Panc1 (cell line): ENCODE data around the gene LTF. TPM values are rescaled to one million over a fixed set of nuclear protein-coding genes. Genes with fewer than 3 reads are reported as not detected.

Experiments
- ATAC-seq: fragments of 200-7000 bp; cut with Tn5 transposase; 2 replicates; pipeline ENCODE4 v1.9.1; 2020; ENCODE audit warnings: mild to moderate bottlenecking, moderate library complexity
- BruUV-seq: library from RNA; stranded (reverse); fragments of 400-500 nt; replicated peaks from 2 replicates; lab custom pipeline; 2021; lab: Mats Ljungman, UMichigan
- CTCF ChIA-PET: fragments of 300-600 bp; sonication (Branson Sonifier 250); formaldehyde crosslinking; loops from one replicate; lab custom pipeline; 2022; ENCODE audit warnings: antibody characterized with exemption; lab: Charles Lee
- POLR2A ChIA-PET: fragments of 300-600 bp; sonication (Branson Sonifier 250); formaldehyde crosslinking; loops from one replicate; lab custom pipeline; 2022; ENCODE audit warnings: antibody characterized with exemption; lab: Charles Lee
- DNase-seq: peaks from one replicate; pipeline ENCODE4 v3.0.0-alpha.2; 2010; ENCODE audit warnings: low read depth, low spot score
- H3K27ac ChIP-seq: 2 replicates; pipeline ENCODE4 v1.5.1; 2011; ENCODE audit warnings: mild to moderate bottlenecking, low read length, inconsistent platforms
- H3K27me3 ChIP-seq: fragments of 200-500 bp; sonication (Bioruptor generic); 2 replicates; pipeline ENCODE4 v1.6.0; 2014; ENCODE audit warnings: low read length, inconsistent platforms; ENCODE audit not compliant: control insufficient read depth, insufficient read depth
- H3K36me3 ChIP-seq: fragments of 200-500 bp; sonication (Bioruptor generic); 2 replicates; pipeline ENCODE4 v1.5.1; 2014; ENCODE audit warnings: inconsistent platforms, mild to moderate bottlenecking, low read length, moderate library complexity; ENCODE audit not compliant: control insufficient read depth, insufficient read depth
- H3K4me1 ChIP-seq: 2 replicates; pipeline ENCODE4 v1.5.1; 2011; ENCODE audit warnings: inconsistent platforms, mild to moderate bottlenecking, low read length, moderate library complexity; ENCODE audit not compliant: control insufficient read depth, insufficient read depth
- H3K4me3 ChIP-seq, 2 experiments: 2 replicates each; pipeline ENCODE4 v1.5.1; 2011 to 2012; ENCODE audit warnings: low read depth in 2 of 2, low read length in 2 of 2, mild to moderate bottlenecking in 2 of 2, inconsistent platforms in 1 of 2, moderate library complexity in 1 of 2
- H3K9me3 ChIP-seq: fragments of 200-500 bp; sonication (Bioruptor generic); 2 replicates; pipeline ENCODE4 v1.5.1; 2014; ENCODE audit warnings: low read depth, mild to moderate bottlenecking, inconsistent platforms, low read length, moderate library complexity; ENCODE audit not compliant: control insufficient read depth, insufficient read depth
- POLR2AphosphoS5 ChIP-seq: IDR thresholded peaks from 2 replicates; pipeline ENCODE4 v1.6.1; 2012; ENCODE audit warnings: mild to moderate bottlenecking, low read depth, low read length, moderate library complexity
- REST ChIP-seq, 2 experiments: IDR thresholded peaks; 2 replicates each; pipeline ENCODE4 v1.6.1; 2011 to 2012; ENCODE audit warnings: low read depth in 2 of 2, control low read depth in 1 of 2, low read length in 1 of 2, mild to moderate bottlenecking in 1 of 2, moderate library complexity in 1 of 2; ENCODE audit not compliant: insufficient read depth in 1 of 2
- SIN3A ChIP-seq: IDR thresholded peaks from 2 replicates; pipeline ENCODE4 v1.6.1; 2012; ENCODE audit warnings: low read depth, mild to moderate bottlenecking, low read length, moderate library complexity, borderline replicate concordance; ENCODE audit not compliant: insufficient read depth
- TCF7L2 ChIP-seq: IDR thresholded peaks from 2 replicates; pipeline ENCODE4 v1.6.1; 2011; ENCODE audit warnings: mild to moderate bottlenecking, low read depth, low read length, inconsistent platforms
- in situ Hi-C: cut with HindIII; loops from 2 replicates; pipeline ENCODE4 v1.10.0; 2016; ENCODE audit warnings: low sequenced_read_pairs, low pct_unique_long_range_greater_than_20kb
- intact Hi-C: fragments of 100-400 bp; cut with micrococcal nuclease; formaldehyde crosslinking; loops from one replicate; pipeline ENCODE4 v1.10.0; 2022; ENCODE audit not compliant: unreplicated experiment
- total RNA-seq: library from RNA; stranded (reverse); gene quantifications from one replicate; pipeline ENCODE4 v1.2.1, GENCODE V29; 2021; ENCODE audit not compliant: unreplicated experiment
- TF ChIP-seq, protein P1 (sequence below): fragments of 450-650 bp; IDR thresholded peaks from 2 replicates; pipeline ENCODE4 v1.5.1; 2017; ENCODE audit warnings: mild to moderate bottlenecking

The LTF gene
- total RNA-seq, 1 experiment from 2014 or later, result not detected

DNA sequence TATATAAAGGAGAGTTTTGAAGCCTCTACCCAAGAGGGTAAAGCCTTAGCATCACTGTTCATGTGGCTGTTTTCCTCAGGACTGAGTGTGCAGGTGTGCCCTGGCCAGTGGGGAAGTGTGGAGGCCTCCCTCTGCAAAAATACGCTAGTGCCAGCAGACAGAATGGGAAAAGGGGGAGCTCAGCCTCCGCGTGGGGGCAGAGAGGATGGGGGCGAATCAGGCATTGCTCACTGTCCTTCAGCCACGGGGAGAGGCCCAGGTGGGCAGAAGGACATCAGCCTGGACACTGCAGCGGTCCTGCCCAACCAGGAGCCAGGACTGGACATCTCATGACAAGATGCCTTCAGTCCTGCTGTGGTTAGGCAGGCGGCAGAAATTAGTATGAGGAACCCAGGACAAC is 10.1 kb downstream of the LTF start:
- CTCF ChIA-PET, result no interaction called here
- H3K36me3 ChIP-seq, result no peaks in the 10 kb centered on the region
- ATAC-seq, result no peak
- in situ Hi-C loops (no loop called here), intact Hi-C loops (no loop called here)
- H3K27ac ChIP-seq, result no peak overlapping the region
- no TSS peak for BruUV-seq
- POLR2A ChIA-PET, result no interaction called here
- H3K4me1 ChIP-seq, result no peaks in the 10 kb centered on the region
- H3K4me3 ChIP-seq, result no peak overlapping the region
- no peak for DNase-seq
- TF ChIP-seq TCF7L2, result no peak
- TF ChIP-seq POLR2AphosphoS5, result no peak
- no peak for TF ChIP-seq SIN3A
- TF ChIP-seq REST (IDR thresholded peaks at IDR 0.05; ENCODE audit: insufficient read depth in 1 of 2, low read depth in 2 of 2, low read length in 1 of 2), result no peak
- TF ChIP-seq, protein P1, sequence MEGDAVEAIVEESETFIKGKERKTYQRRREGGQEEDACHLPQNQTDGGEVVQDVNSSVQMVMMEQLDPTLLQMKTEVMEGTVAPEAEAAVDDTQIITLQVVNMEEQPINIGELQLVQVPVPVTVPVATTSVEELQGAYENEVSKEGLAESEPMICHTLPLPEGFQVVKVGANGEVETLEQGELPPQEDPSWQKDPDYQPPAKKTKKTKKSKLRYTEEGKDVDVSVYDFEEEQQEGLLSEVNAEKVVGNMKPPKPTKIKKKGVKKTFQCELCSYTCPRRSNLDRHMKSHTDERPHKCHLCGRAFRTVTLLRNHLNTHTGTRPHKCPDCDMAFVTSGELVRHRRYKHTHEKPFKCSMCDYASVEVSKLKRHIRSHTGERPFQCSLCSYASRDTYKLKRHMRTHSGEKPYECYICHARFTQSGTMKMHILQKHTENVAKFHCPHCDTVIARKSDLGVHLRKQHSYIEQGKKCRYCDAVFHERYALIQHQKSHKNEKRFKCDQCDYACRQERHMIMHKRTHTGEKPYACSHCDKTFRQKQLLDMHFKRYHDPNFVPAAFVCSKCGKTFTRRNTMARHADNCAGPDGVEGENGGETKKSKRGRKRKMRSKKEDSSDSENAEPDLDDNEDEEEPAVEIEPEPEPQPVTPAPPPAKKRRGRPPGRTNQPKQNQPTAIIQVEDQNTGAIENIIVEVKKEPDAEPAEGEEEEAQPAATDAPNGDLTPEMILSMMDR, result no peak
- no peaks in the 10 kb centered on the region for H3K27me3 ChIP-seq
- no peaks in the 10 kb centered on the region for H3K9me3 ChIP-seq

DNA sequence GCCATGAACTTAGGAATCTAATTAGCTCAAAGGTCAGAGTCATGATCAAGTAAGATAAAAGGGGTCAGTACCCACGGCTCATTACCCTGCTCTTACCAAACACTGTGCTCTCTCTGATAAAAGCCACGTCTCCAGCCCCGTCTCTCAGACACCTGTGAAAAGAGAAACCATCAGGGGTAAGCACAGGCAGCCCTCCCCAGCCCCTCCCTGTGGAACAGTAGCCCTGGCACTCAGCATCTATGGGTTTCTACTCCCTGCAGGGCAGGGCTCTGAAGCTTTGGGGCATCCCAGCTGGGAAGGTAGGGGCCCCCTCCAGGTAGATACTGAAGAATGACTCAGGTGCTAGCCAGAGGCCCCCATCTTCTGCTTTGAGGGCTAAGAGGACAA is 10.5 kb downstream of the LTF start:
- H3K4me1 ChIP-seq, result no peaks in the 10 kb centered on the region
- in situ Hi-C loops, result no loop called here
- ATAC-seq (no peak), DNase-seq (no peak)
- intact Hi-C loops, result no loop called here
- CTCF ChIA-PET, result no interaction called here
- no peaks in the 10 kb centered on the region for H3K9me3 ChIP-seq
- H3K27ac ChIP-seq, result no peak overlapping the region
- TF ChIP-seq TCF7L2 (no peak), SIN3A (no peak), POLR2AphosphoS5 (no peak), REST (IDR thresholded peaks at IDR 0.05; ENCODE audit: insufficient read depth in 1 of 2, low read depth in 2 of 2, low read length in 1 of 2) (no peak)
- TF ChIP-seq, protein P1, result no peak
- no peaks in the 10 kb centered on the region for H3K27me3 ChIP-seq
- BruUV-seq, result no TSS peak
- H3K36me3 ChIP-seq, result no peaks in the 10 kb centered on the region
- POLR2A ChIA-PET, result no interaction called here
- no peak overlapping the region for H3K4me3 ChIP-seq
